ENCODE measurements around the gene JPH3. TPM values are rescaled to one million over a fixed set of nuclear protein-coding genes. Genes with fewer than 3 reads are reported as not detected.

Gene JPH3
- total RNA-seq, 1 experiment from 2014 or later: 39.0 TPM

- no peak for TF ChIP-seq ZNF512 (CRISPR knock-in tag; IDR thresholded peaks at IDR 0.05; ENCODE audit: borderline replicate concordance)
- TF ChIP-seq MYBL2 (CRISPR knock-in tag; IDR thresholded peaks at IDR 0.05): no peak
These were observed 55.4 kb downstream of the JPH3 start (continued) for GRCh38 chr16:87657621-87658192.

DNA sequence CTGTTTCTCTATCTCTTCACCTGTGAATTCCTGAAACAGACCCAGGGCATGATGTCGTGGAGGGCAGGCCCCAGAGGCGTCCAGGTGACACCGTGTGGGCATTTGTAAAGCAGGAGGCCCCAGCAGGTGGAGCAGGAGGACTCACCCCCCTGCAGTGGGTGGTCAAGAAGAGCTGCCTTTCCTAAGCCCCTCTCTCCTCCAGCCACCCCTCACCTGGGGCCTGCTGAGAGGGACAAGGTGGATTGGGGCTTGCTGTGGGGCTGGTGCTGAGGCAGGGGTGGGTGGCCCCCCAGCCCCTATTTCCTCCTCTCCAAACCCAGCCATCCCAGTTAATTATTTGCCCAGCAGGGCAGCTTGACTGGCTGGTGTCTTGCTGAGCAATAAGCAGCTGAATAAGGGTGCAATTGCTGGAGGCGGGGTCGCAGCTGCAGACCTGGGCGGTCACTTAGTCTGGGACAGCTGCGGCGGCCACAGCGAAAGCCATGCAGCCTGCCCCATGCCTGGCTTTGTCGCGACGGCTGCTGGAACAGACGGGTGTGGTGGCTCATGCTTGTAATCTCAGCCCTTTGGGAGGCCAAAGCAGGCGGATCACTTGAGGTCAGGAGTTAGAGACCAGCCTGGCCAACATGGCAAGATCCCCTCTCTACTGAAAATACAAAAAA is 56.4 kb downstream of the JPH3 start:
- H3K27me3 Mint-ChIP-seq (ENCODE audit: low read depth): no peaks in the 10 kb centered on the region
- no peak for DNase-seq (ENCODE audit: low spot score)
- H3K9me3 Mint-ChIP-seq: no peaks in the 10 kb centered on the region
- H3K4me3 Mint-ChIP-seq: no peak overlapping the region
- POLR2A ChIA-PET: no interaction called here
- no peaks in the 10 kb centered on the region for H3K36me3 Mint-ChIP-seq
- ATAC-seq: no peak
- H3K27ac Mint-ChIP-seq: peak overlapping the region; percentile 71; the same call in 1 of the 2 replicates
- TF ChIP-seq SMAD3 (CRISPR knock-in tag; IDR thresholded peaks at IDR 0.05; ENCODE audit: borderline replicate concordance) (no peak), HMGA2 (CRISPR knock-in tag; IDR thresholded peaks at IDR 0.05) (no peak), ZNF121 (CRISPR knock-in tag; IDR thresholded peaks at IDR 0.05) (peak; percentile 54; the same call in 1 of the 2 replicates), ZNF423 (CRISPR knock-in tag; IDR thresholded peaks at IDR 0.05) (peak; percentile 91), NFATC4 (CRISPR knock-in tag; IDR thresholded peaks at IDR 0.05) (no peak), CBFB (CRISPR knock-in tag; IDR thresholded peaks at IDR 0.05; ENCODE audit: low read depth) (no peak), JUN (CRISPR knock-in tag; IDR thresholded peaks at IDR 0.05) (no peak), ETV6 (CRISPR knock-in tag; IDR thresholded peaks at IDR 0.05) (no peak), ZBTB21 (CRISPR knock-in tag; IDR thresholded peaks at IDR 0.05; ENCODE audit: borderline replicate concordance) (no peak), ELF4 (CRISPR knock-in tag; IDR thresholded peaks at IDR 0.05; ENCODE audit: low read depth) (no peak), ZNF416 (CRISPR knock-in tag; IDR thresholded peaks at IDR 0.05) (no peak), FOXP4 (CRISPR knock-in tag; IDR thresholded peaks at IDR 0.05) (0 out of 2 replicates have a peak, but pooled peaks have one; percentile 34), NR3C1 (CRISPR knock-in tag; conservative IDR thresholded peaks at IDR 0.05; ENCODE audit: low read depth) (no peak)
- TF ChIP-seq, protein P1, sequence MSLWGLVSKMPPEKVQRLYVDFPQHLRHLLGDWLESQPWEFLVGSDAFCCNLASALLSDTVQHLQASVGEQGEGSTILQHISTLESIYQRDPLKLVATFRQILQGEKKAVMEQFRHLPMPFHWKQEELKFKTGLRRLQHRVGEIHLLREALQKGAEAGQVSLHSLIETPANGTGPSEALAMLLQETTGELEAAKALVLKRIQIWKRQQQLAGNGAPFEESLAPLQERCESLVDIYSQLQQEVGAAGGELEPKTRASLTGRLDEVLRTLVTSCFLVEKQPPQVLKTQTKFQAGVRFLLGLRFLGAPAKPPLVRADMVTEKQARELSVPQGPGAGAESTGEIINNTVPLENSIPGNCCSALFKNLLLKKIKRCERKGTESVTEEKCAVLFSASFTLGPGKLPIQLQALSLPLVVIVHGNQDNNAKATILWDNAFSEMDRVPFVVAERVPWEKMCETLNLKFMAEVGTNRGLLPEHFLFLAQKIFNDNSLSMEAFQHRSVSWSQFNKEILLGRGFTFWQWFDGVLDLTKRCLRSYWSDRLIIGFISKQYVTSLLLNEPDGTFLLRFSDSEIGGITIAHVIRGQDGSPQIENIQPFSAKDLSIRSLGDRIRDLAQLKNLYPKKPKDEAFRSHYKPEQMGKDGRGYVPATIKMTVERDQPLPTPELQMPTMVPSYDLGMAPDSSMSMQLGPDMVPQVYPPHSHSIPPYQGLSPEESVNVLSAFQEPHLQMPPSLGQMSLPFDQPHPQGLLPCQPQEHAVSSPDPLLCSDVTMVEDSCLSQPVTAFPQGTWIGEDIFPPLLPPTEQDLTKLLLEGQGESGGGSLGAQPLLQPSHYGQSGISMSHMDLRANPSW (CRISPR knock-in tag; conservative IDR thresholded peaks at IDR 0.05; ENCODE audit: low read depth): no peak
- TF ChIP-seq, protein P2, sequence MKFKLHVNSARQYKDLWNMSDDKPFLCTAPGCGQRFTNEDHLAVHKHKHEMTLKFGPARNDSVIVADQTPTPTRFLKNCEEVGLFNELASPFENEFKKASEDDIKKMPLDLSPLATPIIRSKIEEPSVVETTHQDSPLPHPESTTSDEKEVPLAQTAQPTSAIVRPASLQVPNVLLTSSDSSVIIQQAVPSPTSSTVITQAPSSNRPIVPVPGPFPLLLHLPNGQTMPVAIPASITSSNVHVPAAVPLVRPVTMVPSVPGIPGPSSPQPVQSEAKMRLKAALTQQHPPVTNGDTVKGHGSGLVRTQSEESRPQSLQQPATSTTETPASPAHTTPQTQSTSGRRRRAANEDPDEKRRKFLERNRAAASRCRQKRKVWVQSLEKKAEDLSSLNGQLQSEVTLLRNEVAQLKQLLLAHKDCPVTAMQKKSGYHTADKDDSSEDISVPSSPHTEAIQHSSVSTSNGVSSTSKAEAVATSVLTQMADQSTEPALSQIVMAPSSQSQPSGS (CRISPR knock-in tag; IDR thresholded peaks at IDR 0.05; ENCODE audit: borderline replicate concordance, low read depth): no peak
- TF ChIP-seq, protein P3, sequence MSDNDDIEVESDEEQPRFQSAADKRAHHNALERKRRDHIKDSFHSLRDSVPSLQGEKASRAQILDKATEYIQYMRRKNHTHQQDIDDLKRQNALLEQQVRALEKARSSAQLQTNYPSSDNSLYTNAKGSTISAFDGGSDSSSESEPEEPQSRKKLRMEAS (CRISPR knock-in tag; IDR thresholded peaks at IDR 0.05): no peak
- TF ChIP-seq, protein P4, sequence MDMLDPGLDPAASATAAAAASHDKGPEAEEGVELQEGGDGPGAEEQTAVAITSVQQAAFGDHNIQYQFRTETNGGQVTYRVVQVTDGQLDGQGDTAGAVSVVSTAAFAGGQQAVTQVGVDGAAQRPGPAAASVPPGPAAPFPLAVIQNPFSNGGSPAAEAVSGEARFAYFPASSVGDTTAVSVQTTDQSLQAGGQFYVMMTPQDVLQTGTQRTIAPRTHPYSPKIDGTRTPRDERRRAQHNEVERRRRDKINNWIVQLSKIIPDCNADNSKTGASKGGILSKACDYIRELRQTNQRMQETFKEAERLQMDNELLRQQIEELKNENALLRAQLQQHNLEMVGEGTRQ (CRISPR knock-in tag; IDR thresholded peaks at IDR 0.05): no peak
- TF ChIP-seq, protein P5, sequence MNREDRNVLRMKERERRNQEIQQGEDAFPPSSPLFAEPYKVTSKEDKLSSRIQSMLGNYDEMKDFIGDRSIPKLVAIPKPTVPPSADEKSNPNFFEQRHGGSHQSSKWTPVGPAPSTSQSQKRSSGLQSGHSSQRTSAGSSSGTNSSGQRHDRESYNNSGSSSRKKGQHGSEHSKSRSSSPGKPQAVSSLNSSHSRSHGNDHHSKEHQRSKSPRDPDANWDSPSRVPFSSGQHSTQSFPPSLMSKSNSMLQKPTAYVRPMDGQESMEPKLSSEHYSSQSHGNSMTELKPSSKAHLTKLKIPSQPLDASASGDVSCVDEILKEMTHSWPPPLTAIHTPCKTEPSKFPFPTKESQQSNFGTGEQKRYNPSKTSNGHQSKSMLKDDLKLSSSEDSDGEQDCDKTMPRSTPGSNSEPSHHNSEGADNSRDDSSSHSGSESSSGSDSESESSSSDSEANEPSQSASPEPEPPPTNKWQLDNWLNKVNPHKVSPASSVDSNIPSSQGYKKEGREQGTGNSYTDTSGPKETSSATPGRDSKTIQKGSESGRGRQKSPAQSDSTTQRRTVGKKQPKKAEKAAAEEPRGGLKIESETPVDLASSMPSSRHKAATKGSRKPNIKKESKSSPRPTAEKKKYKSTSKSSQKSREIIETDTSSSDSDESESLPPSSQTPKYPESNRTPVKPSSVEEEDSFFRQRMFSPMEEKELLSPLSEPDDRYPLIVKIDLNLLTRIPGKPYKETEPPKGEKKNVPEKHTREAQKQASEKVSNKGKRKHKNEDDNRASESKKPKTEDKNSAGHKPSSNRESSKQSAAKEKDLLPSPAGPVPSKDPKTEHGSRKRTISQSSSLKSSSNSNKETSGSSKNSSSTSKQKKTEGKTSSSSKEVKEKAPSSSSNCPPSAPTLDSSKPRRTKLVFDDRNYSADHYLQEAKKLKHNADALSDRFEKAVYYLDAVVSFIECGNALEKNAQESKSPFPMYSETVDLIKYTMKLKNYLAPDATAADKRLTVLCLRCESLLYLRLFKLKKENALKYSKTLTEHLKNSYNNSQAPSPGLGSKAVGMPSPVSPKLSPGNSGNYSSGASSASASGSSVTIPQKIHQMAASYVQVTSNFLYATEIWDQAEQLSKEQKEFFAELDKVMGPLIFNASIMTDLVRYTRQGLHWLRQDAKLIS (CRISPR knock-in tag; IDR thresholded peaks at IDR 0.05; ENCODE audit: borderline replicate concordance): no peak
- H3K4me1 Mint-ChIP-seq: peaks cover 39% of the 10 kb centered on the region
- CTCF ChIA-PET: interaction anchor here (0.5 to 2.2 kb wide), 9 partner anchors 8 to 265 kb away, joined by 3 to 15 read pairs (median 4); partner anchors contain the start of gene JPH3
